HG03045 (cell line): ENCODE measurements around the gene EYA2.
"Not testable (repeated sequence)": the region's sequence is repeated elsewhere in the genome, so short reads cannot be mapped to it uniquely, and the experiment has no call there.

ENCODE experiments used
- ATAC-seq: cut with Tn5 transposase; IDR thresholded peaks from one replicate; pipeline ENCODE4 v1.9.1; 2021; ENCODE audit warnings: mild to moderate bottlenecking, moderate library complexity; ENCODE audit not compliant: unreplicated experiment

The EYA2 gene

GRCh38 chr20:47196091-47197081, 301.7 kb downstream of the EYA2 start:
- ATAC-seq = peak; percentile 52

GRCh38 chr20:47198254-47198671, 303.6 kb downstream of the EYA2 start:
- no peak for ATAC-seq

- ATAC-seq = no peak
These were observed 304.4 kb downstream of the EYA2 start for GRCh38 chr20:47198996-47199552.

- ATAC-seq = no peak
These were observed 306.6 kb downstream of the EYA2 start for GRCh38 chr20:47201074-47201730.

GRCh38 chr20:47202733-47203667, 308.4 kb downstream of the EYA2 start:
- no peak for ATAC-seq

- ATAC-seq = no peak
These were observed 309.6 kb downstream of the EYA2 start for GRCh38 chr20:47204008-47204849.

- ATAC-seq = not testable (repeated sequence)
These were observed 310.1 kb downstream of the EYA2 start for GRCh38 chr20:47204850-47205122.

GRCh38 chr20:47205577-47206123, 311.0 kb downstream of the EYA2 start:
- ATAC-seq = no peak

- ATAC-seq = not testable (repeated sequence)
These were observed 311.9 kb downstream of the EYA2 start for GRCh38 chr20:47206552-47206951.

GRCh38 chr20:47206962-47207641, 312.5 kb downstream of the EYA2 start:
- no peak for ATAC-seq

GRCh38 chr20:47208534-47209174, 314.0 kb downstream of the EYA2 start:
- ATAC-seq = no peak

GRCh38 chr20:47209982-47210381, 315.3 kb downstream of the EYA2 start:
- ATAC-seq = no peak

- no peak for ATAC-seq
These were observed 315.8 kb downstream of the EYA2 start for GRCh38 chr20:47210470-47210869.

- no peak for ATAC-seq
These were observed 316.4 kb downstream of the EYA2 start for GRCh38 chr20:47211036-47211435.

- no peak for ATAC-seq
These were observed 318.1 kb downstream of the EYA2 start for GRCh38 chr20:47212606-47213207.

GRCh38 chr20:47213966-47214365, 319.3 kb downstream of the EYA2 start:
- no peak for ATAC-seq

GRCh38 chr20:47215653-47216397, 321.2 kb downstream of the EYA2 start:
- no peak for ATAC-seq
